ENCODE results near the gene PANX1. TPM values are rescaled to one million over a fixed set of nuclear protein-coding genes. Genes with fewer than 3 reads are reported as not detected.
"Not testable (repeated sequence)": the region's sequence is repeated elsewhere in the genome, so short reads cannot be mapped to it uniquely, and the experiment has no call there.

PANX1 gene
- polyA plus RNA-seq, 1 donor: 28.7 TPM

DNA sequence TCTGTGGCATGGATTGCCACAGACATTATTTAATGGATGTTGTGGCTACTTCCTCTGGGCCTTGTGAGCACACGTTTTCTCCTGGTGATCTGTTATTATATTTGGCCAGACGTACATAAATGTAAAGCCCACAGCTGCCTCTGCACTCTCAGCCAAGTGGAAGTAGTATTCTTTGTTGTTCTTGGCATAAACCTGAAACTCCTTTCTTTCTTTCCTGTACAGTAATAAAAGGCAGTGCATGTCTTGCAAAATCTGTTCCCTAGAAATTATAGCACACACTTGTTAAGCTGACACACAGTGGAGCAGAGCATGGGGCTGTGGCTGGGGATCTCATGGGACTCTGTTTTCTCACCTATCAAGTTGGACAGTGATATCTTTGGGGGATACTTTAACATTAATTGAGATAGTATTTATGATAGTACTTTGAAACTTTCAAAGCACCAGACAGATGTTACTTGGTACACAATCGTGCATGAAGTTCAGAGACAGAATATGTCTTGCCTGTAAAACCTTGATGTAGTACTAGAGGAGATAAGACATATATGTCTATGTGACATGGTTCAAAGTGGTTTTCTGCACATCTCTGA, 20.9 kb downstream of the PANX1 start:
- no peak for DNase-seq

- no peak for DNase-seq
Measured at GRCh38 chr11:94150056-94150455, 21.4 kb downstream of the PANX1 start.

DNA sequence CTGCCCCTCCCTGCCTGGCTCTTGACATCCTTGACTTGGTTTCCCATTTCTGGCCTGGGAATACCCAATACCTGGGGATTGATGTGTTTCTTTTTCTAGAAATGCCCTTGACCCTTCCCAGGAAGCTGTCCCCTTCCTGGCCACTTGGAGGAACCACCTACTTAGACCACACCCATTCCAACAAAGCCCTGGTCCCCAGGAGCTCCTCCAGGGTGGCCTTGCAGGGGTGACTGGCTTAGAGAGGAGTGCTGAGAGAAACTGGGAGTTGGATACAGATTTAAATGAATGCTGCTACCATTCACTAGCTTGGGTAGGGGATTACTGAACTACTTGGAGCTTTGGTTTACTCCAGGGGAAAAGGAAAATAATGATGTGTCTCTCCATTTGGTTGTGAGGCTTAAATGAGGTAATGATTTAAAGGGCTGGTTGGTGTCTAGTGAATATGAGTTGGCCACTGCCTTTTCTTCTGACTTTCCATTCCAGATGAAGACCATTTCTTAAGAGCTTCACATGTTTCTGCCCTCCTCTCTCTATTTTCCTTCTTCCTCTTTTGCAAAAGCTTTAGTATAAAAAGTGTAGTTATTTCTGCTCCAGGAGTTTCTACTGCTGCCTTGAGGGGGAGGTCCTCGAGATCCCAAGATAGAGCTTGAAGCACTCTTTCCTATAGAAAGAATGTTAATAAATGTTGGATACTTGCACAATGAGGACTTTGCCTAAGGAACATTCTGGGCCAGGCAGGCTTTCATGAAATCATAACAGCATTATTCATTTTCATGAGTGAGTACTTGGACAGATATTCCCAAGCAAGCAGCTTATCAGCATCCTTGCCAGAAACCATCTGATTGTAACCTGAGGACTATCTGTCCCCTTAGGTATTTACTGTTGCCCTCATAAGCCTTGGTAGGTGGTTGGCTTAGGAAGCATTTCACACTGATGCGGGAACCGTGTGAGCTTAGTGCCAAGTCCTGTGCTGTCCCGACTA, 22.4 kb downstream of the PANX1 start:
- no peak for DNase-seq

DNA sequence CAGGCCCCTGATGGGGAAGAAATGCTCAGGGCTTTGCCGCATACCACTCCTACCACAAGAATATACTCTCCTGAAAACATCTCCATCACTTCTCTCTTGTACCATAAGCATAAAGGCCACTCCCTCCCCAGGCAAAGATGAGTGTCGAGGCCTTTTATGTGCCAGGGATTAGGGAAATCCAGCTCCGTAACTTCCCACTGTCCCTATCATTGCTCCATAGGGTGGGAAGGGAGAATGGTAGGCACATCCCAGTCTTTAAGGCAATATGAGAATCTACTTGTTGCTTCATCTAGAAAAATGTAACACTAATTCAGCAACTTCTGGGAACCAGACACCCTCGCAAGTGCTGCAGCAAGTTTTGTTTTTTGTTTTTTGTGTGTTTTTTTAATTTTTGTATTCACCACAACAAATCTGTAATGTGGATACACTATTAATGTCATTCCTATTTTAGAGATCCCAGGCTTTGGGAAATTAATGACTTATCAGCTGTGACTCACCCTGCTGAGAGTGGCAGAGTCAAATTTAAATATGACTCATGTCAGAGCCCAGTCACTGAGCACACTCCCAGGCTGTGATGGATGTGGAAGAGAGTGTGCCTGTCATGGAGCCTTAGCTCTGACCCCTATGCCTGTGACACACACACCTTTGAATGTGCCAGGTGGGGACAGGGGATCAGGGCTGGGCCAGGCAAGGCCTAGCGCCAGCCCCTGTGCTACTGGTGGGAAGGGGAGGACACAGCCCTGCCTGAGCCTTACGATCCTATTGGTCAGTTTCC, 23.4 kb downstream of the PANX1 start:
- no peak for DNase-seq

GRCh38 chr11:94152678-94153065, 24.0 kb downstream of the PANX1 start:
- no peak for DNase-seq

- DNase-seq: no peak
Measured at GRCh38 chr11:94153320-94153719, 24.7 kb downstream of the PANX1 start.

GRCh38 chr11:94154095-94154856, 25.6 kb downstream of the PANX1 start:
- no peak for DNase-seq

- not testable (repeated sequence) for DNase-seq
Measured at GRCh38 chr11:94157339-94157738, 28.7 kb downstream of the PANX1 start.

- DNase-seq: no peak
Measured at GRCh38 chr11:94168882-94169281, 40.2 kb downstream of the PANX1 start.

DNA sequence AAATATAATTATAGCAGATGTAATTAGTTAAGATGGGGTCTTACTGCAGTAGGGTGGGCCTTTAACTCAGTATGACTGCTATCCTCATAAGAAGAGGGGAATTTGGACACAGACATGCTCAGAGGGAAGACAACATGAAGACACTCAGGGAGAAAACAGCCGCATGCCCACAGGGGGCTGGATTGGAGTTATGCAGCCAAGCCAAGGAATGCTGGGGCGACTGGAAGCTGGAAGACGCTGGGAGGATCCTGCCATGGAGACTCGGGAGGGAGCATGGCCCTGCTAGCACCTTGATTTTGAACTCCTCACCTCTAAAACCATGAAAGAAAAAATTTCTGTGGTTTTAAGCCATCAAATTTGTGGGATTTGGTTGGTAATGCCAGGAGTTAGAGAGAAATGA, 40.9 kb downstream of the PANX1 start:
- no peak for DNase-seq

GRCh38 chr11:94169930-94170545, 41.4 kb downstream of the PANX1 start:
- DNase-seq: no peak

DNA sequence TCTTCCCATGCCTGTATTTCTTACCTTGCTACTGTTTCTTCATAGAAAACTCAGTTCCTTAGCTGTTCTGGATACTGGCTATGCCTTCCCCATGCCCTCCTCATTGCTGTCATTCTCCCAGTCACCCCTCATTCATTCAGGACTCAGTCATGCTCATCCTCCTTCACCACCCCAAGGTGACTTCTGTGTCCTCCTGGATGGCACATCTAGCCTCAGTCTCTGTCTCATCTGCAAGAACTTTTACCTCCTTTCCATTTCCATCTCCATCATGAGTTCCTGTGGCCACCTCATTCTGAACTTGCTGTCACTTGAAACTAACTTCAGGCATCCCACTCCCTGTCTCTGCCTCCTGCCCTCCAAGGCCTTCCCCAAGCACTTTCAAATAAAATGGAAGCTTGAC, 42.3 kb downstream of the PANX1 start:
- no peak for DNase-seq

DNA sequence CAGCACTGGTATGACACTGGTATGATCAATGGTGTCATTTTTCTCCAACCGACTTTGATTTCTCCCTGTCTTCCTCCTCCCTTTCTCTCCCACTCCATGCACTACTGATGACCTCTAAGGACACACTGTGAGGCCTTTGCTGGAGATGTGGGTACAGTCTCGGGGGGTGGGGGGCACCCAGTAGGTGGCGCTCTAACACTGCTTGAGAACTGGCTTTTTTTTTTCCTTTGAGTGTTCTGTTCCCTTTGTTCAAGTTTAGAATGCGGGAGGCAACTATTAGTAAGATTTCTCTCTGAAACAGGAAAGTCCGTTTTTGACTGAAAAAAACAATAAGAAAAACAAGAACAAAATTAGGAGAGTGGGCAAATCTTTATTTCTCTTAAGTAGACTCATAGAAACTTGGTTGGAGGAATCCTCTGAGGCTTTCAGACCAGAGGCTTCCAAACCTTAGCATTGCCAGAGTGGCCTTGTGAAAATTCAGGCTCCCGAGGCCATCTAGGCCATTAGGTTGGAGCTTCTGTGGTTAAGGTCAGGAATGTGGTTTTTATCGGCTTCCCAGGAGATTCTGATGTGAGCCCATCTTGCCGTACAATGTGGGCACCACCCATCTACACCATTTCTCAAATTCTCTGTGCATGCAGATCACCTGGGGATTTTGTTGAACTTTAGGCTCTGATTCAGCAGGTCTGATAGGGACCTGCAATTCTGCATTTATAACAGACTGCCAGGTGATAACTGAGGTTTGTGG, 43.2 kb downstream of the PANX1 start:
- no peak for DNase-seq

GRCh38 chr11:94175535-94175934, 46.9 kb downstream of the PANX1 start:
- DNase-seq: no peak

DNA sequence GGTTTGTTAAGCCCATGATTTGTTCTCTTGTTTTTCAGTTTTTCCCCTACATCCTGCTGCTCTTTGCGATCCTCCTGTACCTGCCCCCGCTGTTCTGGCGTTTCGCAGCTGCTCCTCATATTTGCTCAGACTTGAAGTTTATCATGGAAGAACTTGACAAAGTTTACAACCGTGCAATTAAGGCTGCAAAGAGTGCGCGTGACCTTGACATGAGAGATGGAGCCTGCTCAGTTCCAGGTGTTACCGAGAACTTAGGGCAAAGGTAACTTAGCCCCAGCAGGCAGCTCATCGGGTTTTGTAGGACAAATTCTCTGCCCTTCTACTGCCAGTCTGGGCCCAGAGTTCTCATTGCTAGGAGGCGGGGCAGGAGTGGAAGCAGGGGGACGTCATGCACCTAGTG, 49.7 kb downstream of the PANX1 start:
- no peak for DNase-seq

DNA sequence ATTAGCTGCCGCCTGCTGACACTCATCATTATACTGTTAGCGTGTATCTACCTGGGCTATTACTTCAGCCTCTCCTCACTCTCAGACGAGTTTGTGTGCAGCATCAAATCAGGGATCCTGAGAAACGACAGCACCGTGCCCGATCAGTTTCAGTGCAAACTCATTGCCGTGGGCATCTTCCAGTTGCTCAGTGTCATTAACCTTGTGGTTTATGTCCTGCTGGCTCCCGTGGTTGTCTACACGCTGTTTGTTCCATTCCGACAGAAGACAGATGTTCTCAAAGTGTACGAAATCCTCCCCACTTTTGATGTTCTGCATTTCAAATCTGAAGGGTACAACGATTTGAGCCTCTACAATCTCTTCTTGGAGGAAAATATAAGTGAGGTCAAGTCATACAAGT, 51.1 kb downstream of the PANX1 start:
- DNase-seq: peak; percentile 10

GRCh38 chr11:94181526-94181925, 52.9 kb downstream of the PANX1 start:
- DNase-seq: no peak

- no peak for DNase-seq
Measured at GRCh38 chr11:94181943-94182342, 53.3 kb downstream of the PANX1 start.

DNA sequence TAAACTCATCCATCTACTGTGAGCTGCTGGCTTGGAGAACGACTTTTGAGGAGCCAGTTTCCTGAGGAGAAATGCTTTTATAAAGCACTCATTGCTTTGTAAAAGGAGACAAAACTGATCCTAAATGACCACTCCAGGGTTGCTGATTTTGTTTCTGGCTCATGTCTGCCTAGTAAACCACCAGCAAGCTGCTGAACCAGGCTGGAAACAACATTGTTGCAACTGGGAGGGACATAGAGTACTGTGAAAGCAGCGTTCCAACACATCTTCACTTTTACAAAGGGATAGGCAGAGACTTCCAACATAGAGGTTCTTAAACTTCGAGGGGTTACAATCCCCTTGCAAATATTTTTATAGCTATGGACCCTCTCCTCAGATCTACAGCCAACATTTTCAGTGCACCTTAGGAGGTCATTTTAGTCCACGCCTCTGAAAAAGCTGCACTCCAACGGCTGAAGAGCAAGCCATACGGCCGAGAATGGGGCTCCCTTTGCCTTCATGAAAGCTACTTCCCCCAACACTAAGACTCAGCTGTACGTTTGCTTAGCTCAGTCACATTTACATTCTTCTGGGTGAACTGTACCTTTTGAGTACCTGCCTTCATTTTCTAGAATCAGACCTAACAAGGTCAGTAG, 54.7 kb downstream of the PANX1 start:
- no peak for DNase-seq

GRCh38 chr11:94183886-94184264, 55.2 kb downstream of the PANX1 start:
- peak; percentile 59 for DNase-seq

All from left kidney (tissue), 2 donors.